ENCODE results near the gene RBM33.
"Not testable (repeated sequence)": the region's sequence is repeated elsewhere in the genome, so short reads cannot be mapped to it uniquely, and the experiment has no call there.

The RBM33 gene

GRCh38 chr7:155662343-155663043 lies 18.0 kb downstream of the RBM33 start:
- no peak for DNase-seq (ENCODE audit: low read depth)

- no peak for DNase-seq (ENCODE audit: low read depth)
Observed at GRCh38 chr7:155663937-155664336, 19.5 kb downstream of the RBM33 start.

GRCh38 chr7:155665079-155665956 lies 20.9 kb downstream of the RBM33 start:
- no peak for DNase-seq (ENCODE audit: low read depth)

- DNase-seq (ENCODE audit: low read depth): peak; percentile 49
Observed at GRCh38 chr7:155665957-155666287, 21.5 kb downstream of the RBM33 start.

GRCh38 chr7:155667241-155667829 lies 22.9 kb downstream of the RBM33 start:
- no peak for DNase-seq (ENCODE audit: low read depth)

- DNase-seq (ENCODE audit: low read depth): no peak
Observed at GRCh38 chr7:155669717-155670505, 25.4 kb downstream of the RBM33 start.

- no peak for DNase-seq (ENCODE audit: low read depth)
Observed at GRCh38 chr7:155670521-155670920, 26.1 kb downstream of the RBM33 start.

- no peak for DNase-seq (ENCODE audit: low read depth)
Observed at GRCh38 chr7:155674556-155674955, 30.1 kb downstream of the RBM33 start.

GRCh38 chr7:155676052-155676451 lies 31.6 kb downstream of the RBM33 start:
- DNase-seq (ENCODE audit: low read depth): no peak

GRCh38 chr7:155677688-155678087 lies 33.2 kb downstream of the RBM33 start:
- no peak for DNase-seq (ENCODE audit: low read depth)

- DNase-seq (ENCODE audit: low read depth): no peak
Observed at GRCh38 chr7:155680124-155680523, 35.7 kb downstream of the RBM33 start.

GRCh38 chr7:155680864-155681263 lies 36.4 kb downstream of the RBM33 start:
- no peak for DNase-seq (ENCODE audit: low read depth)

- no peak for DNase-seq (ENCODE audit: low read depth)
Observed at GRCh38 chr7:155681663-155682062, 37.2 kb downstream of the RBM33 start.

GRCh38 chr7:155682484-155682883 lies 38.0 kb downstream of the RBM33 start:
- DNase-seq (ENCODE audit: low read depth): no peak

GRCh38 chr7:155683098-155683497 lies 38.6 kb downstream of the RBM33 start:
- DNase-seq (ENCODE audit: low read depth): no peak

- no peak for DNase-seq (ENCODE audit: low read depth)
Observed at GRCh38 chr7:155683714-155684113, 39.3 kb downstream of the RBM33 start.

GRCh38 chr7:155684543-155684942 lies 40.1 kb downstream of the RBM33 start:
- no peak for DNase-seq (ENCODE audit: low read depth)

GRCh38 chr7:155685070-155685790 lies 40.8 kb downstream of the RBM33 start:
- DNase-seq (ENCODE audit: low read depth): no peak

- DNase-seq (ENCODE audit: low read depth): no peak
Observed at GRCh38 chr7:155685791-155686160, 41.3 kb downstream of the RBM33 start.

- not testable (repeated sequence) for DNase-seq (ENCODE audit: low read depth)
Observed at GRCh38 chr7:155686620-155687324, 42.3 kb downstream of the RBM33 start.

GRCh38 chr7:155688237-155688636 lies 43.8 kb downstream of the RBM33 start:
- DNase-seq (ENCODE audit: low read depth): not testable (repeated sequence)
